Stomach (tissue), 9 donors: ENCODE measurements around the gene RGS10. TPM values are rescaled to one million over a fixed set of nuclear protein-coding genes. Genes with fewer than 3 reads are reported as not detected.

Experiments used
- DNase-seq, 2 donors: peaks; one replicate each; pipeline versions ENCODE4 v3.0.0 to v3.0.0-alpha.2; 2013 to 2019
- H3K27ac ChIP-seq, 5 donors: fragments of 200-600 bp in 4 of 5; sonication (generic) in 4 of 5; one replicate each; pipeline ENCODE4 v1.5.1; 2013 to 2019; ENCODE audit warnings: mild to moderate bottlenecking in 1 of 5, moderate library complexity in 1 of 5
- H3K27me3 ChIP-seq, 3 donors: fragments of 200-600 bp; sonication (generic); one replicate each; pipeline ENCODE4 v1.5.1; 2017 to 2019; ENCODE audit warnings: mixed run types in 1 of 3
- H3K36me3 ChIP-seq, 4 donors: fragments of 200-600 bp; sonication (generic); 1 replicate in 3 of 4; 2 replicates in 1 of 4; pipeline ENCODE4 v1.5.1; 2016 to 2019
- H3K4me1 ChIP-seq, 4 donors: fragments of 200-600 bp; sonication (generic); one replicate each; pipeline ENCODE4 v1.5.1; 2016 to 2019
- H3K4me3 ChIP-seq, 4 donors: fragments of 200-600 bp; sonication (generic) in 3 of 4; one replicate each; pipeline ENCODE4 v1.5.1; 2016 to 2019; ENCODE audit warnings: mild to moderate bottlenecking in 1 of 4
- H3K9me3 ChIP-seq, 4 donors: fragments of 200-600 bp; sonication (generic); one replicate each; pipeline ENCODE4 v1.5.1; 2016 to 2019
- EP300 ChIP-seq: sonication (generic); formaldehyde crosslinking; IDR thresholded peaks from one replicate; pipeline ENCODE4 v1.6.1; 2017; ENCODE audit warnings: antibody characterized with exemption
- POLR2A ChIP-seq, 4 donors: fragments of 450-650 bp; IDR thresholded peaks; one replicate each; pipeline ENCODE4 v1.6.1; 2016; ENCODE audit warnings: antibody characterized with exemption in 4 of 4, control low read depth in 2 of 4, mild to moderate bottlenecking in 1 of 4, moderate library complexity in 1 of 4
- POLR2AphosphoS5 ChIP-seq, 3 donors: sonication (generic); formaldehyde crosslinking; IDR thresholded peaks; one replicate each; pipeline ENCODE4 v1.6.1; 2016; ENCODE audit warnings: antibody characterized with exemption in 3 of 3
- WGBS, 5 donors: extraction: QIAGEN DNeasy Blood & Tissue Kit in 3 of 5; methylation state at CpG; one replicate each; pipeline versions ENCODE4 v1.1.5 to v1.1.7; 2013 to 2018; 5-methylcytosine and 5-hydroxymethylcytosine counted together
- intact Hi-C: fragments of 100-400 bp; cut with DNase I; formaldehyde crosslinking; loops from one replicate; pipeline ENCODE4 v1.15.1; 2023; ENCODE audit warnings: low total_unique reads
- polyA plus RNA-seq, 3 donors: library from polyadenylated mRNA; stranded (reverse); fragments of 200-250 nt; gene quantifications; one replicate each; pipeline ENCODE4 v1.2.3, GENCODE V29; 2013
- total RNA-seq, 5 donors: library from RNA; depleted of rRNA; stranded (reverse); fragments of >200 nt; gene quantifications; one replicate each; pipeline versions ENCODE4 v1.1.0 to v1.2.3, GENCODE V29; 2014 to 2016
- TF ChIP-seq, protein P1 (sequence below), 7 experiments: fragments of 450-650 bp in 4 of 7; fragments of 200-600 bp in 3 of 7; sonication (generic) in 3 of 7; IDR thresholded peaks; one replicate each; pipeline ENCODE4 v1.5.1; 2016 to 2019; ENCODE audit warnings: antibody characterized with exemption in 7 of 7, control low read depth in 2 of 7, mild to moderate bottlenecking in 1 of 7
- donor health status: healthy with polysubstance abuse.
- donor health status: Bipolar disorder and iron deficiency.
- donor health status: healthy.

RGS10 gene
- total and polyA plus RNA-seq, 8 donors = 12.3 to 177 (median 47.7) TPM; not detected in 1

DNA sequence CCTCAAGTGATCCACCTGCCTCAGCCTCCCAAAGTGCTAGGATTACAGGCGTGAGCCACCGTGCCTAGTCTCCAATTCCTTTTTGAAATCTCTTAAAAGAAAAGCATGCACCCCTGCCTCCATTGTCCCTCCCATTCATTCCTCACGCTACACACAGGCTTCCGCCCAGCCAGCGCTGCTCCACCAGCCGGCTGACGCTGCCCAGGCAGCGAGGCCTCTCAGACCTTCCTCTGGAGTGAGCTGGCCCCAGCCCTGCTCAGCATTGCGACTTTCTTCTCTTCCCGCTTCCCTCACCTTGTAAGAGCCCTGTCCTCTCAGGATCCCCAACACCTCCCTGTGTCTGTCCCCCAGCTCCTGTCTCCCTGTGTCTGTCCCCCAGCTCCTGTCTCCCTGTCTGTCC, 23.6 kb downstream of the RGS10 start:
- Histone ChIP-seq H3K27me3 (no peaks in the 10 kb centered on the region), H3K27ac (peak overlapping the region in 1 of 5 donors; percentile 75), H3K9me3 (no peaks in the 10 kb centered on the region), H3K4me3 (no peak overlapping the region), H3K4me1 (peaks cover 4 to 37% (median 11%) of the 10 kb centered on the region in 4 donors), H3K36me3 (peaks cover 0 to 38% (median 29%) of the 10 kb centered on the region in 4 donors)
- intact Hi-C loops = no loop called here
- WGBS, 5 donors = 89 to 98% (median 94%) methylated on average over 10 of the region's 10 CpGs
- TF ChIP-seq EP300 (no peak), POLR2A (IDR thresholded peaks at IDR 0.05) (no peak), POLR2AphosphoS5 (IDR thresholded peaks at IDR 0.05) (no peak)
- TF ChIP-seq, protein P1, sequence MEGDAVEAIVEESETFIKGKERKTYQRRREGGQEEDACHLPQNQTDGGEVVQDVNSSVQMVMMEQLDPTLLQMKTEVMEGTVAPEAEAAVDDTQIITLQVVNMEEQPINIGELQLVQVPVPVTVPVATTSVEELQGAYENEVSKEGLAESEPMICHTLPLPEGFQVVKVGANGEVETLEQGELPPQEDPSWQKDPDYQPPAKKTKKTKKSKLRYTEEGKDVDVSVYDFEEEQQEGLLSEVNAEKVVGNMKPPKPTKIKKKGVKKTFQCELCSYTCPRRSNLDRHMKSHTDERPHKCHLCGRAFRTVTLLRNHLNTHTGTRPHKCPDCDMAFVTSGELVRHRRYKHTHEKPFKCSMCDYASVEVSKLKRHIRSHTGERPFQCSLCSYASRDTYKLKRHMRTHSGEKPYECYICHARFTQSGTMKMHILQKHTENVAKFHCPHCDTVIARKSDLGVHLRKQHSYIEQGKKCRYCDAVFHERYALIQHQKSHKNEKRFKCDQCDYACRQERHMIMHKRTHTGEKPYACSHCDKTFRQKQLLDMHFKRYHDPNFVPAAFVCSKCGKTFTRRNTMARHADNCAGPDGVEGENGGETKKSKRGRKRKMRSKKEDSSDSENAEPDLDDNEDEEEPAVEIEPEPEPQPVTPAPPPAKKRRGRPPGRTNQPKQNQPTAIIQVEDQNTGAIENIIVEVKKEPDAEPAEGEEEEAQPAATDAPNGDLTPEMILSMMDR (IDR thresholded peaks at IDR 0.05) = no peak
- DNase-seq = no peak

DNA sequence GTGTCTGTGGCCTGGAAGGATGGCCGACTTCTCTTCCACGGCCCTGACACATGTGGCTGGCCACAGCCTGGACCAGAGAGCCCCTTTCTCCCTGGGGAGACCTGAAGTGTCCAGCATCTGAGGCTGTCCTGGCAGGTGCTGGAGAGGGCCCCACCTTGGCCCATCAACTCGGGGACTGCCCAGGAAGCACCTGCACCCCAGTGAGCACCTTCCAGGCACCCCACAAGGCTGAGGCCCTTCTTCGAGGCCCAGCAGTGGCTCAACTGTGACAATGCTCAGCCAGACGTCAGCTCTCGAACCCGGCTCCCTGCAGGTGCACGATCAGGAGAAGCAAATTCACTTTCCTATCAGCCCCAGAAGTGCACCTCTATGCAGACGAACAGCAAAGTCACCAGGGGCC, 24.3 kb downstream of the RGS10 start:
- no peak overlapping the region for H3K4me3 ChIP-seq
- H3K27me3 ChIP-seq = no peaks in the 10 kb centered on the region
- peaks cover 0 to 39% (median 29%) of the 10 kb centered on the region in 4 donors for H3K36me3 ChIP-seq
- intact Hi-C loops = no loop called here
- no peak for DNase-seq
- H3K4me1 ChIP-seq = peaks cover 4 to 37% (median 11%) of the 10 kb centered on the region in 4 donors
- no peaks in the 10 kb centered on the region for H3K9me3 ChIP-seq
- WGBS, 5 donors = 80 to 87% (median 84%) methylated on average over 7 to 9 of the region's 9 CpGs
- TF ChIP-seq POLR2AphosphoS5 (IDR thresholded peaks at IDR 0.05) (no peak), EP300 (no peak), POLR2A (IDR thresholded peaks at IDR 0.05) (no peak)
- TF ChIP-seq, protein P1 (IDR thresholded peaks at IDR 0.05) = no peak
- peak overlapping the region in 4 of 5 donors; percentile 31 to 75 (median 66) for H3K27ac ChIP-seq

DNA sequence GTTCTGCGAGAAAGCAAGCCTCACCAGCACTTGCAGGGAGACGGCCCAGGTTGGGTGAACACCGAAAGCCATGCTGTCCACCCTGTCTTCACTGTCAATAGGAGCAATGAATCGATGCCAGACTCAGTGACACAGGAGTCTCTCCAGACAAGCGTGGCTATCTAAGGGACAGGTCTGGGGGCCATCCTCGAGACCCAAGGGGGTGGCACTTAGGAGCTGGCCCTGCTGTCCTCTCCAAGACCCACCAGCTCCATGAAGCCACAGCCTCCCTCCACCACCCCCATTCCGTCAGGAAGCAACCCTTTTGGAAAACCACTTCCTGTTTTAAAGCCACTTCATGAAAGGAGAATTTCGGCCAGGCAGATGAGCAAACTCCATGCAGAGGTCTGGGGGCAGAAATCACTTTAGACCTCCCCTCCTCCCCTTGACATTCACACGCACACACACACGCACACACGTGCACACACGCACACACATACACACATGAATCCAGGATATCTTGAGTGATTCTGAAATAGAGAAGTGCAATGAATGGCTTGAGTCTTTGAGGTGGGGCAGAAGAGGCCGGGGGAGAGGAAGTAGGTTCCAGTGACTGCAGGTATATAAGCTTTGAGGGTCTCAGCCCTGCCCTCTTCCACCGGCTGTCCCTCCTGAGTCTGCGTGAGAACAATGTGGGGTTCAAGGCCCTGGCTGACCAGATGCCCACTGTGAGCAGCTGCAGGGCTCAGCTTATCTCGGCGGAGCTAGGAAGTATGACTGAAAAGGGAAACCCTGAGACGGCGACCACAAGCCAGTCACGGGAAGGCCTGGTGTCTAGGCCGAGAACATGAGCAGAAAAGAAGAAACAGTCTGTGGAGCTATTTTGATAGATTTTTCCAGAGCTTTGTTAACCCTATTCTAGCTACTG, 25.0 kb downstream of the RGS10 start:
- peak in 1 of 2 donors; percentile 36 for DNase-seq
- H3K27ac ChIP-seq = peak overlapping the region; percentile 11 to 75 (median 60)
- intact Hi-C loops = no loop called here
- no peaks in the 10 kb centered on the region for H3K9me3 ChIP-seq
- H3K27me3 ChIP-seq = no peaks in the 10 kb centered on the region
- 69 to 82% (median 75%) methylated on average over 17 to 21 of the region's 21 CpGs for WGBS, 5 donors
- TF ChIP-seq POLR2A (IDR thresholded peaks at IDR 0.05) (no peak), EP300 (no peak), POLR2AphosphoS5 (IDR thresholded peaks at IDR 0.05) (no peak)
- TF ChIP-seq, protein P1 (IDR thresholded peaks at IDR 0.05) = no peak
- H3K4me3 ChIP-seq = no peak overlapping the region
- H3K36me3 ChIP-seq = peaks cover 0 to 40% (median 31%) of the 10 kb centered on the region in 4 donors
- peaks cover 4 to 37% (median 11%) of the 10 kb centered on the region in 4 donors for H3K4me1 ChIP-seq

DNA sequence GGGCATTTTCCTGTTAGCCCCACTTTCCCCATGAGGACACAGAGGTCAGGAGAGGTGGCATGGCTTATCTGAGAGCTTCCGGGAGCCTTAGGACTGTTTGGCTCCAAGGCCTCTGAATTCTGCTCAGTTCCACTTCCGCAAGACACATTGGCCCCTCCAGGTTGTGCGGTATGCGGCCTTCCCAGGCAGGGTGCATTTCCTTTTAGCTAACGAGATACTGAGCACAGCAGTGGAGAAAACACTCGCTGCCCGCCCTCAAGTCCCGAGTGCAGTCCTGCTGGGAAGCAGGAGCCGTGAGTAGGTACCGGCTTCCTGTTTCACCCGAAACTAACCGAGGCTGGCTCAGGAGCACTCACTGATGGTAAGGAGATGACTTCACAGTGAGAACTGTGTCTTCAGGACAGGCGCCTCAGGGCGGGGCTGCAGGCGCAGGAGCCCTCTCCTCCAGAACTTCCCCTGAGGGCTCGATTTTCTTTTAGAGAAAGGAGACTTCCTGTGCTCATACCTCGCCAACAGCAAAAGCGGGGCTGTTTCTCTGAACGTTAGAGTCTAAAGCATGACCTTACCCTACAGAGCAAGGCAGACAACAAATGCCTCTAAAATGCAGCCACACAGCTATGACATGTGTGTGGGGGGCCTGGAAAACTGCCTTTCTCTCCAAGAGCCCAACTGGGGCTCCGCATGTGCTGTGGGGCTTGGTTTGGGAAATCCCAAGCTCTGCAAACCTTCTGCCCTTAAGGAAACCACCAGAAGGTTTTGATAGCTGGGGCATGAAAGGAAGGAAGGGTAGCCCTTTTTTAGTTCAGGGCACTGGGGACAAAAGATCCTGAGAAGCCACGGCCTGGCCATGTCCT, 25.9 kb downstream of the RGS10 start:
- intact Hi-C loops = no loop called here
- H3K27me3 ChIP-seq = no peaks in the 10 kb centered on the region
- peaks cover 4 to 33% (median 11%) of the 10 kb centered on the region in 4 donors for H3K4me1 ChIP-seq
- TF ChIP-seq POLR2A (IDR thresholded peaks at IDR 0.05) (no peak), POLR2AphosphoS5 (IDR thresholded peaks at IDR 0.05) (peak in 1 of 3 donors; percentile 6)
- H3K27ac ChIP-seq = peak overlapping the region in 4 of 5 donors; percentile 47 to 75 (median 66)
- 47 to 64% (median 50%) methylated on average over 16 to 21 of the region's 21 CpGs for WGBS, 5 donors
- peak; percentile 30 to 59 for DNase-seq
- H3K4me3 ChIP-seq = no peak overlapping the region
- no peaks in the 10 kb centered on the region for H3K9me3 ChIP-seq
- H3K36me3 ChIP-seq = peaks cover 0 to 48% (median 38%) of the 10 kb centered on the region in 4 donors
